Type B pancreatic cell (in vitro differentiated cells): ENCODE results near the gene APBA3. TPM values are rescaled to one million over a fixed set of nuclear protein-coding genes. Genes with fewer than 3 reads are reported as not detected.
A peak's percentile ranks its signal among the peaks of the same experiment; 100 is the strongest.

ENCODE experiments used
- DNase-seq: peaks from one replicate; pipeline ENCODE4 v3.0.0; 2021; ENCODE audit warnings: mixed read lengths; ENCODE audit not compliant: unreplicated experiment; ENCODE audit errors: extremely low spot score
- H3K27ac Mint-ChIP-seq: 2 replicates; pipeline ENCODE4 v1.8.0; 2021; ENCODE audit warnings: mild to moderate bottlenecking, mixed read lengths
- H3K27me3 Mint-ChIP-seq: 2 replicates; pipeline ENCODE4 v1.8.0; 2021; ENCODE audit warnings: mixed read lengths
- H3K36me3 Mint-ChIP-seq: 2 replicates; pipeline ENCODE4 v1.8.0; 2021; ENCODE audit warnings: mixed read lengths
- H3K4me1 Mint-ChIP-seq: one replicate; pipeline ENCODE4 v1.8.0; 2021; ENCODE audit warnings: mixed read lengths; ENCODE audit not compliant: unreplicated experiment
- H3K4me3 Mint-ChIP-seq: 2 replicates; pipeline ENCODE4 v1.8.0; 2021; ENCODE audit warnings: mild to moderate bottlenecking, mixed read lengths
- H3K9me3 Mint-ChIP-seq: 2 replicates; pipeline ENCODE4 v1.8.0; 2021; ENCODE audit warnings: mixed read lengths
- CTCF ChIP-seq: fragments of 200-600 bp; sonication (generic); conservative IDR thresholded peaks from 2 replicates; pipeline ENCODE4 v1.5.0; 2021; ENCODE audit warnings: antibody characterized with exemption, mild to moderate bottlenecking
- total RNA-seq: library from RNA; stranded (reverse); gene quantifications from 2 replicates; pipeline ENCODE4 v1.2.1, GENCODE V29; 2021; ENCODE audit warnings: low replicate concordance

The APBA3 gene
- total RNA-seq, 1 donor from 2014 or later = 28.5 TPM

GRCh38 chr19:3785938-3786824 lies 24.7 kb upstream of the APBA3 start, which contains the start of gene MATK:
Gene MATK (minus strand): TSS chr19:3786381. CDS start chr19:3785135, 1,246 bp downstream.
- peak within 1 kb of the TSS; percentile 45 for H3K4me3 Mint-ChIP-seq
- H3K9me3 Mint-ChIP-seq = peaks cover 14% of the 10 kb centered on the region
- no peaks in the 10 kb centered on the region for H3K4me1 Mint-ChIP-seq
- no peak for DNase-seq
- TF ChIP-seq CTCF = no peak
- peaks cover 55% of the 10 kb centered on the region for H3K27me3 Mint-ChIP-seq
- no peak within 1 kb of the TSS for H3K27ac Mint-ChIP-seq
- no peaks in the 10 kb centered on the region for H3K36me3 Mint-ChIP-seq

- H3K27me3 Mint-ChIP-seq = peaks cover 48% of the 10 kb centered on the region
- no peak for DNase-seq
- H3K9me3 Mint-ChIP-seq = peaks cover 9% of the 10 kb centered on the region
- no peaks in the 10 kb centered on the region for H3K36me3 Mint-ChIP-seq
- no peaks in the 10 kb centered on the region for H3K4me1 Mint-ChIP-seq
- no peak overlapping the region for H3K27ac Mint-ChIP-seq
- no peak for TF ChIP-seq CTCF
- H3K4me3 Mint-ChIP-seq = peak overlapping the region; percentile 45
Measured at GRCh38 chr19:3785451-3785937, 24.0 kb upstream of the APBA3 start.

DNA sequence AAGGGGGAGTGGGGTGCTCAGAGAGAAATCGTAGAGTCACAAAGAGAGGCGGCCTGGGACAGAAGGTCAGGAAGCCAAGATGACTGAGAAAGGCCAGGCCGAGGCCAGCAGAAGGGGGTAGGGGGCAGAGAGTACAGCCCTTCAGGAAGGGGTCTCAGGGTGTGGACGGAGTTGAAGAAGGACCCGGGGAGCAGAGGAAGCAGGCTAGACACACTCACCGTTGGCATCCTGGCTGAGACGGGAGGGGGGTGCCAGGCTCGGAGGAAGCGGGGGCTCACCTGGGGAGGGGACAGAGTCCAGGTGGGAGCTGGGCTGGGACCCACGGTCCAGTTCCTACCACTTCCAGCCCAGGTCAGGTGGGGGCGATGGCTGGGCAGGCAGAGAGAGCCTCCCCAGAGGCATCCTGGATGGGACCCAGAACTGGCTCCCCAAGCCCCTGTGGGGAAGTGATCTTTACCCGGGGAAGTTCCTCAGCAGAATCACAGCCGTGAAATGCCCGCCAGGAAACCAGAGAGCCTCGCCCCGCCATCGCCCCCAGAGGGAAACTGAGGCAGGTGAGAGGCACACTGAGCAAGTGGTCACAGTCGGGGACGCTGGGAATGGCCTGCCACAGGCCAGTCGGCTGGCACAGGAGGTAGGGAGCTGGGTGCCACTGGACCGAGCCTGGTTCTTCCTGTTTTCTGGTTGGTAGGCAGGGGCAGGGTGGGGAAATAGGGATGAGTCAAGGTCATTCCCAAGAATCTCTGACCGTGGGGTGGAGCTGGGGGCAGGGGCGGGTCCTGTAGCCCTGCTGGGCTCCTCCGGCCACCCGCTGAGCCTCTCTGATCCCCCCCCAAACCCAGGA lies 23.3 kb upstream of the APBA3 start:
- H3K27me3 Mint-ChIP-seq = peaks cover 42% of the 10 kb centered on the region
- DNase-seq = no peak
- peaks cover 8% of the 10 kb centered on the region for H3K9me3 Mint-ChIP-seq
- H3K4me1 Mint-ChIP-seq = no peaks in the 10 kb centered on the region
- no peak for TF ChIP-seq CTCF
- H3K27ac Mint-ChIP-seq = no peak overlapping the region
- H3K4me3 Mint-ChIP-seq = peak overlapping the region; percentile 62
- no peaks in the 10 kb centered on the region for H3K36me3 Mint-ChIP-seq

GRCh38 chr19:3783660-3784584 lies 22.4 kb upstream of the APBA3 start:
- peak overlapping the region; percentile 62 for H3K4me3 Mint-ChIP-seq
- H3K27me3 Mint-ChIP-seq = peaks cover 35% of the 10 kb centered on the region
- peaks cover 8% of the 10 kb centered on the region for H3K9me3 Mint-ChIP-seq
- H3K27ac Mint-ChIP-seq = no peak overlapping the region
- TF ChIP-seq CTCF = peak; percentile 50
- no peak for DNase-seq
- H3K36me3 Mint-ChIP-seq = no peaks in the 10 kb centered on the region
- H3K4me1 Mint-ChIP-seq = no peaks in the 10 kb centered on the region

DNA sequence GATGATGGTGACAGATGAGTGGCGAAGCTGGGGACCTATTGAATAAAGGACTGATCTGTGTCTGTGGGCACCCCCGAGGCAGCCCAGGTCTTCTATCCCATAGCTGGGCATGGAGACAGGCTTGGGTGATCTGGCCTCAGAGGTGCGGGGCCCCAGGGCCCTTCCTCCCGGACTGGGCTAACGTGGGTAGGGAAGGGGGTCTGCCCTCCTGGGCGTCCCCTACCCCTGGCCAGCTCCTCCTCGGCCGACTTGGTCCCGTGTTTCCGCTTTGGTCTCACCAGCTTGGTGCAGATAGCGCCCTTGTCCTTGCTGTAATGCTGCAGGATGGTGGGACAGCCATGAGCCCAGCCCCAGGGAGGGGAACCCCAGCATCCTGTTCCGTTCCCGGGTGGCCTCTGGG lies 21.4 kb upstream of the APBA3 start:
- H3K27ac Mint-ChIP-seq = no peak overlapping the region
- peaks cover 32% of the 10 kb centered on the region for H3K27me3 Mint-ChIP-seq
- no peaks in the 10 kb centered on the region for H3K36me3 Mint-ChIP-seq
- peaks cover 8% of the 10 kb centered on the region for H3K9me3 Mint-ChIP-seq
- no peaks in the 10 kb centered on the region for H3K4me1 Mint-ChIP-seq
- H3K4me3 Mint-ChIP-seq = no peak overlapping the region
- no peak for DNase-seq
- no peak for TF ChIP-seq CTCF
